ENCODE measurements around the gene CCRL2. TPM values are rescaled to one million over a fixed set of nuclear protein-coding genes. Genes with fewer than 3 reads are reported as not detected.

The CCRL2 gene
- total and polyA plus RNA-seq, 2 donors (not counting 1 experiment from before 2014, with no cell fraction given), result 0.33 to 3.7 TPM

DNA sequence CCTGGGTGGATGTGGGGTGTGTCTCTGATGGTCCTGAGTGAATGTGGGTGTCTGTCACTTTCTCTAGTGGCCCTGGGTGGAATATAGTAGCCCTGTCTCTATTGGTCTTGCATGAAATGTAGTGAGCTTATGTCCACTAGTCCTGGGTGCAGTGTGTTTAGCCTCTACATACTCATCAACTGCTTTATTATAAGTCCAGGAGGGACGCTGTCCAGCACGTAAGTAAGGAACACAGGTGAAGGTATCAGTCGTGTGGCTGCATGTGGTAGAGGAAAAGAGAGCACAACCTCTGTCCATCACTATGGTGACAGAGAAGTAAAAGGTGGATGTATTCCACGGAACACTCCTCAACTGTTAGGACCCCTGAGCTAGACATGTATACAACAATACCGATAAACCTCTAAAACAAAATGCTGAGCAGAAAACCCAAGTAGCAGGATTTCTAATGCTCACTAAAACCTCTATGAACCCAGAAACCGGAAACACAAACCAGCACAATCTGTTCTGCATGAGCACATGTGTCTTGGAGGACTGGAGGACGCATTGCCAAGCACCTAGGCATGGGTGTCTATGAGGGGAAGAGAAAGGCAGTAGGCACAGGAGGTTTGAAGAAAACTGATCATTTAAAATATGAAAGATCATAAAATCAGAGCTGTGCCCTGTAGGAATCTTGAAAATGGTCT, 46.6 kb downstream of the CCRL2 start:
- Histone ChIP-seq H3K4me3 (replicated peaks in 1 of 4; ENCODE audit: control extremely low read depth in 1 of 4, insufficient read depth in 1 of 4, low read depth in 3 of 4, low read length in 4 of 4) (no peak overlapping the region), H2AFZ (ENCODE audit: low read length) (no peak overlapping the region), H3K4me1 (ENCODE audit: control insufficient read depth, extremely low read depth, insufficient read depth, low read length) (no peaks in the 10 kb centered on the region), H3K27me3 (ENCODE audit: control insufficient read depth, insufficient read depth, low read length) (peaks cover 4% of the 10 kb centered on the region), H3K9ac (ENCODE audit: insufficient read depth, low read length) (no peak overlapping the region), H3K9me3 (ENCODE audit: control insufficient read depth, insufficient read depth, low read depth, low read length) (no peaks in the 10 kb centered on the region), H3K79me2 (ENCODE audit: control insufficient read depth, insufficient read depth, low read length) (no peaks in the 10 kb centered on the region), H4K20me1 (ENCODE audit: control insufficient read depth, extremely low read depth, insufficient read depth, low read length) (no peaks in the 10 kb centered on the region), H3K27ac (ENCODE audit: insufficient read depth, low read length) (no peak overlapping the region), H3K4me2 (ENCODE audit: extremely low read depth, insufficient read depth, low read length) (no peak overlapping the region), H3K36me3 (ENCODE audit: control insufficient read depth, insufficient read depth, low read length) (no peaks in the 10 kb centered on the region)
- TF ChIP-seq, protein P1, sequence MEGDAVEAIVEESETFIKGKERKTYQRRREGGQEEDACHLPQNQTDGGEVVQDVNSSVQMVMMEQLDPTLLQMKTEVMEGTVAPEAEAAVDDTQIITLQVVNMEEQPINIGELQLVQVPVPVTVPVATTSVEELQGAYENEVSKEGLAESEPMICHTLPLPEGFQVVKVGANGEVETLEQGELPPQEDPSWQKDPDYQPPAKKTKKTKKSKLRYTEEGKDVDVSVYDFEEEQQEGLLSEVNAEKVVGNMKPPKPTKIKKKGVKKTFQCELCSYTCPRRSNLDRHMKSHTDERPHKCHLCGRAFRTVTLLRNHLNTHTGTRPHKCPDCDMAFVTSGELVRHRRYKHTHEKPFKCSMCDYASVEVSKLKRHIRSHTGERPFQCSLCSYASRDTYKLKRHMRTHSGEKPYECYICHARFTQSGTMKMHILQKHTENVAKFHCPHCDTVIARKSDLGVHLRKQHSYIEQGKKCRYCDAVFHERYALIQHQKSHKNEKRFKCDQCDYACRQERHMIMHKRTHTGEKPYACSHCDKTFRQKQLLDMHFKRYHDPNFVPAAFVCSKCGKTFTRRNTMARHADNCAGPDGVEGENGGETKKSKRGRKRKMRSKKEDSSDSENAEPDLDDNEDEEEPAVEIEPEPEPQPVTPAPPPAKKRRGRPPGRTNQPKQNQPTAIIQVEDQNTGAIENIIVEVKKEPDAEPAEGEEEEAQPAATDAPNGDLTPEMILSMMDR (conservative IDR thresholded peaks at IDR 0.05 in 1 of 2, IDR thresholded peaks at IDR 0.05 in 1 of 2; ENCODE audit: low read depth in 1 of 2, low read length in 2 of 2), result no peak
- no peak for TF ChIP-seq EZH2 (IDR thresholded peaks at IDR 0.05; ENCODE audit: low read length, missing control alignments)
- no peak for DNase-seq (ENCODE audit: low read depth in 2 of 2)

DNA sequence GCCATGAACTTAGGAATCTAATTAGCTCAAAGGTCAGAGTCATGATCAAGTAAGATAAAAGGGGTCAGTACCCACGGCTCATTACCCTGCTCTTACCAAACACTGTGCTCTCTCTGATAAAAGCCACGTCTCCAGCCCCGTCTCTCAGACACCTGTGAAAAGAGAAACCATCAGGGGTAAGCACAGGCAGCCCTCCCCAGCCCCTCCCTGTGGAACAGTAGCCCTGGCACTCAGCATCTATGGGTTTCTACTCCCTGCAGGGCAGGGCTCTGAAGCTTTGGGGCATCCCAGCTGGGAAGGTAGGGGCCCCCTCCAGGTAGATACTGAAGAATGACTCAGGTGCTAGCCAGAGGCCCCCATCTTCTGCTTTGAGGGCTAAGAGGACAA, 47.1 kb downstream of the CCRL2 start:
- Histone ChIP-seq H3K36me3 (ENCODE audit: control insufficient read depth, insufficient read depth, low read length) (no peaks in the 10 kb centered on the region), H3K79me2 (ENCODE audit: control insufficient read depth, insufficient read depth, low read length) (no peaks in the 10 kb centered on the region), H3K27me3 (ENCODE audit: control insufficient read depth, insufficient read depth, low read length) (peaks cover 4% of the 10 kb centered on the region), H3K4me3 (replicated peaks in 1 of 4; ENCODE audit: control extremely low read depth in 1 of 4, insufficient read depth in 1 of 4, low read depth in 3 of 4, low read length in 4 of 4) (no peak overlapping the region), H3K9ac (ENCODE audit: insufficient read depth, low read length) (no peak overlapping the region), H3K4me1 (ENCODE audit: control insufficient read depth, extremely low read depth, insufficient read depth, low read length) (no peaks in the 10 kb centered on the region), H3K27ac (ENCODE audit: insufficient read depth, low read length) (no peak overlapping the region), H4K20me1 (ENCODE audit: control insufficient read depth, extremely low read depth, insufficient read depth, low read length) (no peaks in the 10 kb centered on the region), H2AFZ (ENCODE audit: low read length) (no peak overlapping the region), H3K4me2 (ENCODE audit: extremely low read depth, insufficient read depth, low read length) (no peak overlapping the region), H3K9me3 (ENCODE audit: control insufficient read depth, insufficient read depth, low read depth, low read length) (no peaks in the 10 kb centered on the region)
- TF ChIP-seq, protein P1 (conservative IDR thresholded peaks at IDR 0.05 in 1 of 2, IDR thresholded peaks at IDR 0.05 in 1 of 2; ENCODE audit: low read depth in 1 of 2, low read length in 2 of 2), result no peak
- no peak for TF ChIP-seq EZH2 (IDR thresholded peaks at IDR 0.05; ENCODE audit: low read length, missing control alignments)
- no peak for DNase-seq (ENCODE audit: low read depth in 2 of 2)

DNA sequence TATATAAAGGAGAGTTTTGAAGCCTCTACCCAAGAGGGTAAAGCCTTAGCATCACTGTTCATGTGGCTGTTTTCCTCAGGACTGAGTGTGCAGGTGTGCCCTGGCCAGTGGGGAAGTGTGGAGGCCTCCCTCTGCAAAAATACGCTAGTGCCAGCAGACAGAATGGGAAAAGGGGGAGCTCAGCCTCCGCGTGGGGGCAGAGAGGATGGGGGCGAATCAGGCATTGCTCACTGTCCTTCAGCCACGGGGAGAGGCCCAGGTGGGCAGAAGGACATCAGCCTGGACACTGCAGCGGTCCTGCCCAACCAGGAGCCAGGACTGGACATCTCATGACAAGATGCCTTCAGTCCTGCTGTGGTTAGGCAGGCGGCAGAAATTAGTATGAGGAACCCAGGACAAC, 47.5 kb downstream of the CCRL2 start:
- no peak for TF ChIP-seq EZH2 (IDR thresholded peaks at IDR 0.05; ENCODE audit: low read length, missing control alignments)
- TF ChIP-seq, protein P1 (conservative IDR thresholded peaks at IDR 0.05 in 1 of 2, IDR thresholded peaks at IDR 0.05 in 1 of 2; ENCODE audit: low read depth in 1 of 2, low read length in 2 of 2), result no peak
- no peaks in the 10 kb centered on the region for H4K20me1 ChIP-seq (ENCODE audit: control insufficient read depth, extremely low read depth, insufficient read depth, low read length)
- H3K36me3 ChIP-seq (ENCODE audit: control insufficient read depth, insufficient read depth, low read length), result no peaks in the 10 kb centered on the region
- no peak overlapping the region for H3K4me2 ChIP-seq (ENCODE audit: extremely low read depth, insufficient read depth, low read length)
- no peak overlapping the region for H3K4me3 ChIP-seq (replicated peaks in 1 of 4; ENCODE audit: control extremely low read depth in 1 of 4, insufficient read depth in 1 of 4, low read depth in 3 of 4, low read length in 4 of 4)
- H3K27ac ChIP-seq (ENCODE audit: insufficient read depth, low read length), result no peak overlapping the region
- H3K4me1 ChIP-seq (ENCODE audit: control insufficient read depth, extremely low read depth, insufficient read depth, low read length), result no peaks in the 10 kb centered on the region
- no peaks in the 10 kb centered on the region for H3K9me3 ChIP-seq (ENCODE audit: control insufficient read depth, insufficient read depth, low read depth, low read length)
- H3K79me2 ChIP-seq (ENCODE audit: control insufficient read depth, insufficient read depth, low read length), result no peaks in the 10 kb centered on the region
- no peak overlapping the region for H3K9ac ChIP-seq (ENCODE audit: insufficient read depth, low read length)
- DNase-seq (ENCODE audit: low read depth in 2 of 2), result no peak
- no peak overlapping the region for H2AFZ ChIP-seq (ENCODE audit: low read length)
- H3K27me3 ChIP-seq (ENCODE audit: control insufficient read depth, insufficient read depth, low read length), result peaks cover 4% of the 10 kb centered on the region
